HG02884 (cell line): ENCODE data around the gene ALDH4A1.
A peak's percentile ranks its signal among the peaks of the same experiment; 100 is the strongest.

Experiments used
- ATAC-seq: cut with Tn5 transposase; IDR thresholded peaks from one replicate; pipeline ENCODE4 v1.9.1; 2021; ENCODE audit warnings: mild to moderate bottlenecking, moderate library complexity; ENCODE audit not compliant: unreplicated experiment

ALDH4A1 gene

DNA sequence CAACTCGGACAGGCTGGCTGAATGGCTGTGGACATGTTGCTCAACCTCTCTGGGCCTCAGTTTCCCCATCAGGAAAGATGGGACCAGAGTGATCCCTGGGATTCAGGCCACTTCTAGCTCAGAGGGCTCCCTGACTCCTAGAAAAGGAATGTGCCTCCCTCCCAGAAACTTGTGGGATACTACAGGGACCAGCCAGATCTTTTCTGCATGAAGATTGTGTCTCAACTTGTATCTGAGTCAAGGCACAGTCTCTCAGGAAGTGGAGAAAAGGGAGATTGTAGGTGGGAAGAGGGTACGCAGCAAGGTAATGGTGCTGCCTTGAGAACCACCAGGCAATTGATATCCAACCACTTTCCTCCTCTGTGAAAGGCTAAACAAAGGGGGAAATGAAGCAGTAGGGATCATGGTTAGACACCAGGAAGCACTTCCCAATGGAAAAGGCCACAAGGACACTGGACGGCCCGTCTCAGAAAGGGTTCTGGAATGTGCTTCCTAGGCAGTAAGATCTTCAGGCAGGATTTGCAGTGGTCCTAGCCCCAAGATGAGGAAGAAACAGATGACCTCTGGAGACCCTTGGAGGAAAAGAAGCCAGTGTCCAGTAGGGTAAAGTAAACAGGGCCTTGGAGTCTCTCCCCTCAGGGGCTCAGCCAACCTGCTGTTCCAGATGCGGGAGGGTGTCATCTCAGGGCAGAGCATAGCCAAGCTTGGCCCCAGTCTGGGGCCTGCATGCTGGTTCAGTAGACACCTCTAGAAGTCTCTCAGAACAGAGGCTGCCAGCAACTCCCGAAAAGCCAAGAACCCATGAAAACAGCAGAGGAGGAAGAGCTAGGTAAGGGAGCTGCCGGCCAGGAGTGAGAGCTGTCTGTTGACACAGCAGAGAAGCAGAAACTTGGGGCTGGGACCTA lies 37.3 kb upstream of the ALDH4A1 start:
- ATAC-seq, result no peak

DNA sequence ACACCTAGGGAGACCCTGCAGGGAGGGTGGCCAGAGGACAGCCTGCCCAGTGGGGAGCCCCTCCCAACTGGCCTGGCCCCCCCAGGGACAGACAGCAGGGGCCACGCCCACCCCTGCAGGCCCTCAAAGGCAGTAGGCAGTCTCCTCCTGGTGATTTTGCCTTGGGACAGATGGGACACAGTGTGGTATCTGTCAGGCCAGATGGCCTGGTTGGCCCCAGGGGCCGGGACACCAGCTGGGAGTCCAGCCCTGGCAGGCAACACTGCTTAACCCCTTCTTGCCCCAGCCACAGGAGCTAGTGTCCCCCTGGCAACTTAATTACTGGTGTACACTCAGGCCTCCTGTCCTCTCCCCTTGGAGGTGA lies 36.3 kb upstream of the ALDH4A1 start:
- no peak for ATAC-seq

DNA sequence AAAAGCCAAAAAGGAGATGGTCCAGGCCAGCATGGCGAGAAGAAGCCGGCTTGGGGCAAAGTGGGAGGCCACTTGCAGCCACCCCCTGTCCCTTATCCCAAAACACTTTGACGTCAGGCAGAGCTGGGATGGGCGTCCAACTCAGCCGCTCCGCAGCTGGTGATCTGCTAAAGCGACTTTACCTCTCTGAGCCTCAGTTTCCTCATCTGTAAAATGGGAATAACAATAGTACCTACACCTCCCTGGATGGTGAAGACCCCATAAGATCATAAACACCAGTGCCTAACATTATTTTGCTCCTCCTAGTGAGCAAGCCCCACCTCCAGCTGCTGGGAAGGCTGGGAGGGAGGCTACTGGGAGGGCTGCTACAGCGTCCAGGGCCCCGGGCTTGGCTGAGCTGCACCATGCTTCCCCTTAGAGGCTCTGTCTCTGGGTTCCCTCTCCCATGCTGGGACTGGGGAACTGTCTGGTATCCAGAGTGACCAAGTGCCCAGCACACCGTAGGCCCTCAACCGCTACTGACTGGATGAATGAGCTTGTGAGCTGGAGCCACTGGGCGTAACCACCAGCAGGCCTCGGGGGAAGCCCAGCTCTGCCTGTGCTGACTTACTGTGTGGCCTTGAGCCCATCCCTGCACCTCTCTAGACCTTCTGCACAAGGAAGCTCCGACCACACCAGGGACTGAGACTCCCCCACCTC lies 35.8 kb upstream of the ALDH4A1 start:
- no peak for ATAC-seq

DNA sequence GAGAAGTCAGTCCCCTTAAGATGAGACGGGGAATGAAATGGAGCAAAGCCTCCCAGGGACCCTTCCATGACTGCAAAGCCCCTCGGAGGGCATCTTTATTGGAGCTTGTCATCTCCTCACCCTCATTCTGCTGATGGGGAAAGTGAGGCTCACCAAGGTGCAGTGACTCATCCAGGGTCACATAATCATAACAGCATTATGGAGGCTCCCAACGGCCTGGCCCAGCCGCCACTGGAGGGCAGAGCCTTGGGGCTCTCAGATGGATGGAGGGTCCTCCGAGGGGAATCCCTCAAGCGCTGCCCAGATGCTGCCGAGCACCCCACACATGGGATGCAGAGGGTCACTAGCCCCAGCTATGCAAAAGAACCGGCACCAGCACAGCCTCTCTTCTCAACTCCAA lies 35.2 kb upstream of the ALDH4A1 start:
- ATAC-seq, result no peak

DNA sequence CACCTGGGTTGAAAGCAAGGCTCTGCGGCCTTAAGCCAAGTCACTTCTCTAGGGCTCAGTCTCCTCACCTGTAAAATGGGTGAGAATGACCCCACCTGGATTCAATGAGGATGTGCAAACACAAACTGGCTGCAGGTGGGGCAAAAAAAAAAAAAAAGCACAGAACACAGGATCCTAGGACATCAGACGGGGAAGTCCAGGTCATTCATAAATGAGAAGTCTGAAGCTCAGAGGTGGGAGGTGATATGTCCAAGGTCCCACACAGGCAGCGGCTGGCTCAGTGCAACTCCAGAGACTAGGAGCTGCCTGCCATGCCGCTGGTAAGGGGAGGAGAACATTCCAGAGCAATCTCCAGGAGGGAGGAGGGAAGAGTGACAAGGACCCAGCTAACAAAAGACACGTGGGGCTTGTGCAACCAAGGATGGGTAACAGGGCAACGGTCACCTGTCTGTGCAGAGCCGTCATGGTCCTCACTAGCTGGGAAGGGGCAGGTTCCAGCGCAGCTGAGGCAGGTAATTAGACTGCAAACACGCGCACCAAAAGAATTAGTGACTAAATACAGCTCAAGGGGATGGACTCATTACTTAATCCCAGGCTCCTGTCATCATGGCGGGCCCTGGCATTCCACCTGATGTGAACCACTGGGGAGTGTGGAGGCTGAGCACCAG lies 34.6 kb upstream of the ALDH4A1 start:
- no peak for ATAC-seq

DNA sequence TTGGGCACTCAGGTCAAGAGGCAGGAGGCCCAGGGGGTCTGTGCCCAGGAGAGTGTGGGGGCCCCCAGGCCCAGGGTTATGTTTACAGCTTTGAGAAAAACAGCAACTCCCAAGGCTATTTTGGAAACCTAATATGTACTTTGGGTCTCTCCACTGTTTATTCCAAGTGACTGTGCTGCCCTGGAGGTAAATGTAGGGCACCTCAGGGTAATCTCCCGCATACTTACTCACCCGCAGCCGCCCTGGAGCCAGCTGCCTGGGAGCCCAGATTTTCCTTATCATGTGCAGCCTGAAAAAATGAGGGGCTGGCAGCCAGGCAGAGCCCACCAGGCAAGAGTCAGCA lies 34.1 kb upstream of the ALDH4A1 start:
- no peak for ATAC-seq

DNA sequence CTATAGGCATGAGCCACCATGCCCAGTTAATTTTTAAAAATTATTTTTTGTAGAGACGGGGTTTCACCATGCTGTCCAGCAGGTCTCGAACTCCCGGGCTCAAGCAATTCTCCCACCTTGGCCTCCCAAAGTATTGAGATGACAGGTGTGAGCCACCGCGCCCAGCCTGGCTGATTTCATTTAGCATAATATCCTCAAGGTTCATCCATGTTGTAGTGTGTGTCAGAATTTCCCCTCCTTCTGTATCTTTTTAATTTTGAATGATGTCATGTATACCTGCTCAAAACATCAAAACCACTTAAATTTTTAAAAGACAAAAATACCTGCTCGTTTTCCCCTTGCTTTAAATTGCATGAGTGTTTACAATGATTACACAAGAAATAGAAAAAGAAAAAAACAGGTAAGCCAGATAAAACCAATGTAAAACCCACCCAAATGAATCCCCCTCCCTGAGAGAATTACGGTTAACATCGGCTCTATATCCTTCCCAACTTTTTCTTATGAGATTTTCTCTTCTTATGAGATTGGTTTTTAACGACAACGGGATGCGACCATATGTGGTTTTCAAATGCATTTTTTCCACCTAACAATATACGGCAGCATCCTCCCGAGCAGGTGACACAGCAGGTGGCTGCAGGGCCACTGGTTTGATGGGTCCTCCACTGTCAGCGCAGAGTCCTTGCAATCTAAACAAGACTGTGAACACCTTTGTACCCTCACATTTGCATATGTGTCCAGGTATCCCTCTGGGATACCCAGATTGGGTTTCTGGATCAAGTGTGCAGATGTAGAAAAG lies 32.0 kb upstream of the ALDH4A1 start:
- ATAC-seq, result no peak

DNA sequence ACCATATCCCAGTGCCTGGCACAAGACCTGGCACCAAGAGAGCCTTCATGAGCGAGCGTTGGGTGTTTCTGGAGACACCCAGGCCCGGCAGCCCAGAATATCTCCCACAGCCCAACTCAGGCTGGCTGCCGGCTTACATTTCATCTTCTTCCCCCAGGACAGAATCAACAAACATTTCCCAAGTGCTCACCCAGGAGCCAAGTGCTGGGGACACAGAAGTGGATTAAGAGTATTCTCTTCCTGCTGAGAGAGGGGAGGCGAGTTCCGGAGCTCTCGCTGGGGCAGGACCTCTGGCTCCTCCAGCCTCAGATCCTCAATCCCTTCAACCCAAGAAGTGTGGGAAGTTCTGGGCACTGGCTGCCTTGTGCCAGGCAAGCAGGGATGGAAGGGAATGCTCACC lies 30.5 kb upstream of the ALDH4A1 start:
- ATAC-seq, result no peak

DNA sequence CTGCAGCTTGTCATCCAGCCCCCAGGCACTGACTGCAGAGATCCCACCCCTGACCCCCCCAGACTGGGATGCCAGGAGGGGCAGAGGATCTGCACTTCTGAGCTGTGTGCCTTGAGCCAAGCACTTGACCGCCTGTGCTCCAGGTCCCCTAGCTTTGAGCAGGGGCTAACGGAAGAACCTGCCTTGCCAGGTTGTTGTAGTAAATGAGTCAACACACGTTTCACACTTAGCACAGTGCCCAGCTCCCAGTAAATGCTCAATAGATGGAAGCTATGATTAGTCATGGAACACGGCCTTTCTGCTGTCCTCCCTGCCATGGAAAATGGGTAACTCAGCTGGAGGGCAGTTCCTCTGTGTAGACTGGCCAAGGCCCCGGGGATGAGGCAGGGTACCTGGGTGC lies 30.0 kb upstream of the ALDH4A1 start:
- no peak for ATAC-seq

DNA sequence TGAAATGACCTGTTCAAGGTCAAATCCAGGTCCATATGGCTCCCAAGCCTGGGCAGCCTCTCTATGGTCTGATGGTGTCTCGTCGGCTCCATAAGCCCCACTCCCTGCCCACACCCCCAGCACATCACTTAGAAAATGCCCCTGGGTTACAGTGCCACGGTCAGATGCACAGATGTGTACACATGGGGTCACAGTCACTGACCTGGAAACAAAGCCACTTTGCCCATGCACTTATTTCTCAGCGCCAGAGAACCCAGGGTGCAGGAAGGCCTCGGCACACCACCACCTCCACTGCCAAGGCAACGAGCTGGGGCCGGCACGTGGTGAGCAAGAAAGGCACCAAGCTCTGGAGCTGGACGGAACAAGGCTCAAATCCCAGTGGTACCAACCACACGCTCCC lies 29.4 kb upstream of the ALDH4A1 start:
- ATAC-seq, result no peak

DNA sequence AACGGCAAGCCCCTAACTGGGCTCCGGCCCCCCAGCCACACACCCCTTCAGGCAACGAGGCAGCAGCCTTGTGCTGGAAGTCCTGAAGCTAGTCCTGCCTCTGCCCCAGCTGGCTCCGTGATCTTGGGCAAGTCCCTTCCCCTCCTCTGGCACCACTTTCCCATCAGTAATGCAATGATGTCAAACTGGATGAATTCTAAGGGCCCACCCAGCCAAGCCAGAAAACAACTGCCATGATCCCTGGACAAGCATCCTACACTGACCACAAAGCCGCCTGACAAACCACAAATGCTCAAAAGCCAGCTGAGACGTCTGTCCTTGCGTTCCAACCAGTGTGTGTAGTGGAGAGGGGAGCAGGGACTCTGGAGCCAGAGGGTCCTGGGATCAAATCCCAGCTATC lies 27.3 kb upstream of the ALDH4A1 start:
- ATAC-seq, result no peak

DNA sequence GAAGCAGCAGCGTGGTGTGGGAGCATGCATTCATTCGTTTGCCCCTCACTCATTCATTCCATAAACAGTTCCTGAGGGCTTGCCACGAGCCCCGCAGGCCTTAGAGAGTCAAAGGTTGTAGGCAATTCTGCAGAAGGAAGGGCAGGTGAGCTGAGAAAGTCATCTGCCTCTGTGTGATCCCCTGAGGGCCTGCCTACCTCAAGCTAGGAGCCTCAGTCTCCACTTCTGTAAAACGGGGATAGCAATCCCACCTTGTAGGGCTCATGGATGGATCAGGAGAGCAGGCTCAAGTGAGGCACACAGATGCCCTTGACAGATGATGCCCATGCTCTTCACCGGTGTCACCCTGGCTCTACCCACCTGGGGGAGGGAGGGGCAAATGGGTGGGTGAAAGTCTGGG lies 26.6 kb upstream of the ALDH4A1 start:
- ATAC-seq, result no peak

DNA sequence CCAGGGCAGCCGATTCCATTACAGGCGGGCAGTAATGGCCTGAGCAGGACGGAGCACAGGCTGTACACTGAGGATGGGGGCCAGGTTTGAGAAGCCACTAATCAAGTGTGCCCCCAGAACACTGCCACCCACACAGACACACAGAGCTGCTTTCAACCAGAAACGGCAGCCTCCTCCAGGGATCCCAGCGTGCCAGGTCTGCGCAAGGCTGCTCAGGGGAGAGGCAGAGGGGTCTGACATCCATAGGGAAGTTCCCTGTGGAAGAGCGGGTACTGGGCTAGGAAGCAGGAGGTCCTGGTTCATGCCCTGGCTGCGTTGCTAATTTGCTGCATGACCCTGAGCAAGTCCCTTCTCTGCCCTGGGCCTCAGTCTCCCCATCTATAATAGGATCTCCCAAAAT lies 26.1 kb upstream of the ALDH4A1 start:
- no peak for ATAC-seq

DNA sequence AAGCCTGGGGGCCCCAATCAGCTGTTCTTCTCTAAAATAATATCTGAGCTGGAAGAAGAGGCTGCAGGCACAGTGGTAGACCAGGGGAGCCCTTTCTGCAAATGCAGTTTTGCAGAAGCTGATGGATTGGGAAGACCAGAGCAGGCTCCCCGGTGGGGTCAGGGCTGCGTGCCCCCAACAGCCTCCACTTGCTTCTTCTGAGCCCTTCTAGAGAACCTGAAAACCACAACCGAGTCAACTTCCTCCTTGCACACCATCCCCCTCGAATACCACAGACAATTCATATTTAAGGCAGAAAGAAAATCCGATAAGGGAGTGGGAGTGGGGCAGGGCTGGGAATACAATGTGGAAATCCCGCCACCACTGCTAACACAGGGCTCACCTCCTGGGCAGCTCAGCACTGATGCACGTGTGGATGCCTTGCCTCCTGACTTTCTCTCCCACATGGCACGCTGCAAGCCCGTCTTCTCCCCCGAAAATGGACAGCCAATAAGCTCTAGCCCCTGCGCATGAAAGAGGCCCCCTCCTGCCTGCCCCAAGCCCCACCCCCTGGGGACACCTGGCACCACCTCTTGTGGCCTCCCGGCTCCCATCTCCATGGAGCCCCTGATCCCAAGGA lies 25.4 kb upstream of the ALDH4A1 start:
- ATAC-seq, result no peak

DNA sequence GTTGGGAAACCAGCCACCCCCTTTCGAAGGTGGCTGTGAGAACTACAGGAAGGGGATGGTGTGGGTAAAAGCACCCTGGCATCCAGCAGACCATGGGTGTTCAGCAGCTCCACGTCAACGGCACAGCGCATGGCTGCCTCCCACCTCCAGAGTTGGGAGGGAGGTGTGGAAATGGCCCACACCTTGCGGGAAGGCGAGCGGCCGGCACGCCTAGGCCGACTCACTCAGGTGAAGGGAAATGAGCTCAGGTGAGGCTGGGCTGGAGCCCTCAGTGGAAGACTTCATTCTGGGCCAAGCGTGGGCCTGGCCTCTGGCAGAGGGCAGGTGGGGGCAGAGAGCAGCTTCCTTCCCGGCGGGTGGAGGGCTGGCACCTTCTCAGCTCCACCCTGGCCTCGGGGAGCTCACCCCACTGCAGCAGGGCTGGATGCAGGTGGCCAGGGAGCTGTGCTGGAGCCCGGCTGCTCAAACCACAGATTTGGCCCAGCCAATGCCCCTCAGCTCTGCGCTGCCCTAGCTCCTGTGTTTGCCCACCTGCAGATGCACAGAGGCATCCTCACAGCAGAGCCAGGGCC lies 24.8 kb upstream of the ALDH4A1 start:
- no peak for ATAC-seq

DNA sequence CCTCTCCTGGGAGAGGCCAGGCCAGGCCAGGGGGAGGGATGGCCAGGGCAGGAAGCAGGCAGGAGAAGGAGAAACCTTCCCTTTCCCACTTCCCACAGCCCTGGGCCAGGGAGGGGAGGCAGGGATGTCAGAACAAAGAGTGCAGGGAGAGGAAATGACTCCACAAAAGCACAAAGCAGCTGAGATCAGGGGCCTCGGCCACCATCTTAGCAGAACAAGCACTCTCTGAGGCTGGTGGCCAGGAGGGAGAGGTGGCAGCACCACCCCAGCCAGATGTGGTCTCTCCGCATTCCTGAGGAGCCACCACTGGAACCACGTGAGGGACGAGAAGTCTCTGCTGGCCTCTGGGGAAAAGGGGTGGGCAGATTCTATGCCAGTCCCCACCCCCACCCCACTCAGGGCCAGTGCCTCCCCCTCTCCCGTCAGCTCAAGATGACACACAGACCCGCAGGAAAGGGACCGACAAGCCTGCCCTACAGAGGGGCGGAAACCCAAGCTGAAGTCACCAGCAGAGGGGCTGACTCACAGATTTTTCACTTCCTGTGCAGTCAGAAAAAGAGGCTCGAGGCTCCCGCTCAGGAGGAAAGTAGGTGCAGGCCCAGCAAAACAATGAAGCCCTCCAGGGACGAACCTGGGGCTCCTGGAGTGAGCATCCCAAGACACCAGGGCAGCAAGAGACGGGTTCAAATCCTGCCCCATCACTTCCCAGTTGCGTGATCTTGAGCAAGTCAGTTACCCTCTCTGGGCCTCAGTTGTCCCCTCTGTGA lies 24.1 kb upstream of the ALDH4A1 start:
- ATAC-seq, result peak; percentile 62

DNA sequence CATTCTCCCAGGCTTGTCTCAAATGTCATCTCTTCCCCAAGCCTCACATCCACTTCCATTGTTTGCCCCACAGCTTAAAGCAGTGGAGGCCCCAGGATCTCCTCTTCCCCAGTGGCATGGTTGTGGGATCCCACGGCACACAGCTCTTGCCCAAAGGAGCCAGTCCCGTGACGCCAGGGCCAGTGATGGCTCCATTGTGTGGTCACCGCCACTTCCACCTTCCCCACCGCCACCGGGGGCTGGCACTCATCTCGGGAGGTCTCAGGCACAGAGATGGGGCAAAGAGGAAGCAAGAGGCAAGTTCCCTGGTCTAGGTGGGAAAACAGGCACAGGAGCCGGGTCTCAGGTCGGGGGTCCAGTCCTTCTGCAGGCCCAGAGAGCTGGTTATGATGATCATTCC lies 22.9 kb upstream of the ALDH4A1 start:
- no peak for ATAC-seq

DNA sequence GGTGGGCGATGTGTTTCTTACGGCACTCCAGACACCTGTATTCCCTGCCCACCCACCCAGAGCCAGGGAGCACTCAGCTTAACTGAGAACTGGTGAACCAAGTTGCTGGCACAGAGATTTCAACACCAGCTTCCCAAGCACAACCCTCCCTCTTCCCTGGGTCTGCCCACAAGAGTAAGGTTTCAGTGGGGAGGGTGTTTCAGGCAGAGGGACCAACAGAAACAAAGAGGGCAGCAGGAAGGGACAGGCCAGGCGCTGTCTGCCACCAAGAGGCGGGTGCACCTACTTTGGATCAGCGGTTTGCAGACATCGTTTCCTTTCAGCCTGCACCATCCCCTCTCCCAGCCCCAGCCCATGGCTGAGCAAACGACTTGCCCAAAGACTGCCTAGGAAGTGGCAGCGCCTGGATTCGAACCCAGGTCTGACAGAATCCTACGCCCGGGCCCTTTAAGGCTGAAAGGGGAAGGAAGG lies 21.9 kb upstream of the ALDH4A1 start:
- ATAC-seq, result no peak

DNA sequence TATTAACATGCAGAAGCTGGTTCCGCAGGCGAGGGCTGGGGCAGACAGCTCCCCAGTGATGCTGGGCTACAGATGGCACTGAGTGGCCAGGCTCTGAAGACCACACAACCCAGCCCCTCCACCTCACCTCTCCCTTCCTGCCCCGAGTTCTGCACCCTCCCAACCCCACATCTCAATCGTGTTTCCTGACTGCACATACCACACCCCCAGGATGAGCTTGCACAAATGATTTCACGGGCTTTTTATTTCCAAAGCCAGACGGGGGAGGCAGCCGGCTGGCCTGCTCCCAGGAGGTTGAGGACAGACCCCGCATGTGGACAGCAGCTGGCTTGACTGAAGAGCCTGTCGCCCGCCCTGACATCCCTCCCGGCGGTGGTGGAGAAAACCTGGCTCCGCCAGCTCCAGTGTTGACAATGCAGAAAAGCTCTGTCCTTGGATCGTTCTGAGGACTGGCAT lies 21.4 kb upstream of the ALDH4A1 start:
- no peak for ATAC-seq
